HepG2 (cell line): Measurements from ENCODE around the gene SCAPER. TPM values are rescaled to one million over a fixed set of nuclear protein-coding genes. Genes with fewer than 3 reads are reported as not detected.

Experiments used
- ATAC-seq: fragments of 200-7000 bp; cut with Tn5 transposase; 3 replicates; pipeline ENCODE4 v1.9.1; 2020; ENCODE audit warnings: mild to moderate bottlenecking, moderate library complexity
- BruUV-seq: library from RNA; stranded (reverse); fragments of 400-500 nt; replicated peaks from 2 replicates; lab custom pipeline; 2021; lab: Mats Ljungman, UMichigan
- CTCF ChIA-PET: fragments of 300-600 bp; formaldehyde crosslinking; extraction: SDS; loops from one replicate; lab custom pipeline; 2021; ENCODE audit warnings: low total read pairs, inconsistent platforms, low intra/inter-chr PET ratio; lab: Yijun Ruan, JAX
- POLR2A ChIA-PET: fragments of 350-600 bp; sonication (Branson Sonifier 250); formaldehyde crosslinking; loops from one replicate; lab custom pipeline; 2020; ENCODE audit warnings: antibody characterized with exemption, inconsistent platforms; lab: Yijun Ruan, JAX
- DNase-seq: peaks from one replicate; pipeline ENCODE4 v3.0.0-alpha.2; 2015; ENCODE audit warnings: low spot score
- FAIRE-seq: peaks from 3 replicates; lab custom pipeline; 2011; peaks lifted over from hg19 to GRCh38; lab: Jason Lieb, UNC
- H2AFZ ChIP-seq: one replicate; pipeline ENCODE4 v1.6.1; 2011; ENCODE audit warnings: low read length, inconsistent platforms
- H3K27ac ChIP-seq: fragments of 300-600 bp; 3 replicates; pipeline ENCODE4 v1.8.0; 2011; ENCODE audit warnings: mixed run types, mild to moderate bottlenecking, mixed read lengths, low read length, inconsistent platforms; ENCODE audit not compliant: insufficient read depth; ENCODE audit errors: extremely low read length
- H3K27me3 ChIP-seq, 2 experiments: fragments of 200-600 bp in 1 of 2; 2 replicates in 1 of 2; 3 replicates in 1 of 2; pipeline versions ENCODE4 v1.6.0 to v1.8.0; 2011; ENCODE audit warnings: low read length in 2 of 2, mild to moderate bottlenecking in 2 of 2, moderate library complexity in 2 of 2, inconsistent platforms in 1 of 2; ENCODE audit not compliant: insufficient read depth in 2 of 2, control insufficient read depth in 1 of 2
- H3K36me3 ChIP-seq, 2 experiments: fragments of 200-600 bp in 1 of 2; replicated peaks in 1 of 2; 2 replicates in 1 of 2; 3 replicates in 1 of 2; pipeline versions ENCODE4 v1.5.1 to v1.8.0; 2011; ENCODE audit warnings: low read length in 2 of 2, inconsistent platforms in 1 of 2; ENCODE audit not compliant: insufficient read depth in 2 of 2, control insufficient read depth in 1 of 2
- H3K4me1 ChIP-seq: 2 replicates; pipeline ENCODE4 v1.5.1; 2012; ENCODE audit warnings: low read length, inconsistent platforms; ENCODE audit not compliant: insufficient read depth
- H3K4me2 ChIP-seq: 2 replicates; pipeline ENCODE4 v1.6.0; 2011; ENCODE audit warnings: low read depth, low read length, inconsistent platforms
- H3K4me3 ChIP-seq, 3 experiments: fragments of 200-600 bp in 1 of 3; sonication (generic), shearing (Covaris generic) in 1 of 3; replicated peaks in 1 of 3; 2 replicates each; pipeline ENCODE4 v1.5.1; 2011 to 2016; ENCODE audit warnings: low read length in 3 of 3, inconsistent platforms in 2 of 3, low read depth in 2 of 3, mild to moderate bottlenecking in 2 of 3, control low read depth in 1 of 3, mixed read lengths in 1 of 3; ENCODE audit not compliant: insufficient read depth in 1 of 3
- H3K79me2 ChIP-seq: one replicate; pipeline ENCODE4 v1.6.1; 2011; ENCODE audit warnings: low read length, inconsistent platforms; ENCODE audit not compliant: insufficient read depth
- H3K9ac ChIP-seq: 2 replicates; pipeline ENCODE4 v1.6.0; 2011; ENCODE audit warnings: mild to moderate bottlenecking, low read depth, low read length, inconsistent platforms; ENCODE audit not compliant: insufficient read depth
- H3K9me3 ChIP-seq: 2 replicates; pipeline ENCODE4 v1.5.1; 2012; ENCODE audit warnings: mild to moderate bottlenecking, low read length
- H4K20me1 ChIP-seq: 2 replicates; pipeline ENCODE4 v1.6.0; 2011; ENCODE audit warnings: inconsistent platforms, mild to moderate bottlenecking, low read length, moderate library complexity; ENCODE audit not compliant: insufficient read depth
- KAT2B ChIP-seq: fragments of 150-350 bp; IDR thresholded peaks from 2 replicates; pipeline ENCODE4 v1.6.1; 2014; ENCODE audit warnings: low read depth, low read length, borderline replicate concordance
- KDM2A ChIP-seq: sonication (generic); formaldehyde crosslinking; IDR thresholded peaks from 2 replicates; pipeline ENCODE4 v1.4.0; 2020; ENCODE audit warnings: low read depth, missing genetic modification reagents, borderline replicate concordance
- KLF11 ChIP-seq: IDR thresholded peaks from 2 replicates; pipeline ENCODE4 v1.6.1; 2016; ENCODE audit warnings: missing compliant biosample characterization
- NFE2L1 ChIP-seq: sonication (generic); formaldehyde crosslinking; IDR thresholded peaks from 2 replicates; pipeline ENCODE4 v1.4.0; 2020; ENCODE audit warnings: missing genetic modification reagents, mild to moderate bottlenecking, borderline replicate concordance
- SP4 ChIP-seq: sonication (generic); formaldehyde crosslinking; IDR thresholded peaks from 2 replicates; pipeline ENCODE4 v1.8.1; 2023; ENCODE audit warnings: mild to moderate bottlenecking, missing genetic modification reagents
- SRF ChIP-seq: IDR thresholded peaks from 2 replicates; pipeline ENCODE4 v1.6.1; 2011; ENCODE audit warnings: mild to moderate bottlenecking, low read depth, low read length, moderate library complexity
- TEAD2 ChIP-seq: sonication (generic); formaldehyde crosslinking; IDR thresholded peaks from 2 replicates; pipeline ENCODE4 v1.9.0; 2021; ENCODE audit warnings: missing genetic modification reagents
- ZNF101 ChIP-seq: sonication (generic); formaldehyde crosslinking; IDR thresholded peaks from 2 replicates; pipeline ENCODE4 v1.4.0; 2020; ENCODE audit warnings: mild to moderate bottlenecking, low read depth, missing genetic modification reagents, borderline replicate concordance
- WGBS: methylation state at CpG from one replicate; pipeline ENCODE4 v1.1.6; 2017; ENCODE audit warnings: low lambda C conversion rate; 5-methylcytosine and 5-hydroxymethylcytosine counted together
- in situ Hi-C: cut with HindIII; loops from 2 replicates; pipeline ENCODE4 v1.10.0; 2017; ENCODE audit warnings: low pct_unique_long_range_greater_than_20kb; ENCODE audit not compliant: extremely low pct_ligation_motif_present
- intact Hi-C: fragments of 100-400 bp; cut with micrococcal nuclease; formaldehyde crosslinking; loops from one replicate; pipeline ENCODE4 v1.10.0; 2022; ENCODE audit not compliant: unreplicated experiment
- polyA plus RNA-seq, 8 experiments: library from polyadenylated mRNA; depleted of rRNA in 3 of 8; stranded (reverse) in 7 of 8; unstranded in 1 of 8; fragments of >200 nt; fragmentation: Illumina TruSeq in 4 of 8; extraction: Trizol in 4 of 8; gene quantifications; 2 replicates each; pipeline versions ENCODE4 v1.2.1 to v1.2.3, GENCODE V29; 2011 to 2016; ENCODE audit warnings: low read depth in 4 of 8, missing spikeins in 1 of 8, mixed read lengths in 1 of 8; ENCODE audit not compliant: insufficient read depth in 1 of 8
- total RNA-seq, 5 experiments: library from RNA; depleted of rRNA; stranded (reverse); fragments of >200 nt; fragmentation: Illumina TruSeq; extraction: Trizol; gene quantifications; 2 replicates each; pipeline ENCODE4 v1.2.3, GENCODE V29; 2016; ENCODE audit warnings: low read depth in 1 of 5
- TF ChIP-seq, protein P1 (sequence below): sonication (generic); formaldehyde crosslinking; IDR thresholded peaks from 2 replicates; pipeline ENCODE4 v1.4.0; 2020; ENCODE audit warnings: missing genetic modification reagents, borderline replicate concordance
- TF ChIP-seq, protein P2 (sequence below): sonication (generic); formaldehyde crosslinking; IDR thresholded peaks from 2 replicates; pipeline ENCODE4 v1.8.0; 2022; ENCODE audit warnings: missing genetic modification reagents, mild to moderate bottlenecking, borderline replicate concordance
- TF ChIP-seq, protein P3 (sequence below): IDR thresholded peaks from 2 replicates; pipeline ENCODE4 v1.6.1; 2016; ENCODE audit warnings: missing compliant biosample characterization, missing genetic modification reagents, borderline replicate concordance
- TF ChIP-seq, protein P4 (sequence below): IDR thresholded peaks from 2 replicates; pipeline ENCODE4 v1.6.1; 2016; ENCODE audit warnings: mild to moderate bottlenecking

The SCAPER gene
- total and polyA plus RNA-seq, 2 of the 13 experiments (the other 11 are each of a cell fraction or from before 2014, with no cell fraction given) = 4.3 to 10.5 TPM

DNA sequence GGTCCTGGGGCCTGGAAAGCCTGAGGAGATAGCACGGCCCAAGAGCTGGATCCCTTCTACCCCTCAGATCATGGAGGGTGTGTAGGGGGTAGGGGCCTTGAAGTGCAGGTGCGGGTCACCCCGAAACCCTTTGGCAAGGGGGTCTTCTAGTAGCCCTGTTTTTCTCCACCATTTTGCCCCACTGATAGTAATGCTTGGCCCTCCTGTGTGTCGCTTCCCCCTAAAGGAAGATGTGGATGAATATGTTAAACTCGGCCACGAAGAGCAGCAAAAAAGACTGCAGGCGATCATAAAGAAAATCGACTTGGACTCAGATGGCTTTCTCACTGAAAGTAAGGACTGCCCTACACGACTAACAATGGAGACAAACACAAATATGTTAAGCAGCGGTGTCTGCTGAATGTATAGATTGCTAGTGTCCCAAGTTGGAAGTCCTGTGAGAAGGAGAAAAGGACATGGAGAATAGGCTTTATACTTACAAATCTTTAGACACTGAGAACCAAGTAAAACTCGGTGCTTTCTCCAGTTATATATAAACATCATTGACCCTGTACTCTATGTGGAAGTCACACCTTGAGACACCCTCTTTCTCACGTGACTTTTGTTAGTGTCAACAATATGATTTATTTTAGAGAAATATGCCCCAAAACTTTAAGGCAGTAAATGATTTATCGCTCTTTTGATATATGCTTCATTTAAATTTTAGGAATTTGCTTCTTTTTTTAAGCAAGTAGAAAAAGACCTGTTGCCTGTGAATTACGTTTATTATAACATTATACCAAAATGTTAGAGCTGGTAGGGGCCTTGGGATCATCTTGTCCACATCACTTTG lies 27.2 kb upstream of the SCAPER start (continued):
- TF ChIP-seq, protein P1, sequence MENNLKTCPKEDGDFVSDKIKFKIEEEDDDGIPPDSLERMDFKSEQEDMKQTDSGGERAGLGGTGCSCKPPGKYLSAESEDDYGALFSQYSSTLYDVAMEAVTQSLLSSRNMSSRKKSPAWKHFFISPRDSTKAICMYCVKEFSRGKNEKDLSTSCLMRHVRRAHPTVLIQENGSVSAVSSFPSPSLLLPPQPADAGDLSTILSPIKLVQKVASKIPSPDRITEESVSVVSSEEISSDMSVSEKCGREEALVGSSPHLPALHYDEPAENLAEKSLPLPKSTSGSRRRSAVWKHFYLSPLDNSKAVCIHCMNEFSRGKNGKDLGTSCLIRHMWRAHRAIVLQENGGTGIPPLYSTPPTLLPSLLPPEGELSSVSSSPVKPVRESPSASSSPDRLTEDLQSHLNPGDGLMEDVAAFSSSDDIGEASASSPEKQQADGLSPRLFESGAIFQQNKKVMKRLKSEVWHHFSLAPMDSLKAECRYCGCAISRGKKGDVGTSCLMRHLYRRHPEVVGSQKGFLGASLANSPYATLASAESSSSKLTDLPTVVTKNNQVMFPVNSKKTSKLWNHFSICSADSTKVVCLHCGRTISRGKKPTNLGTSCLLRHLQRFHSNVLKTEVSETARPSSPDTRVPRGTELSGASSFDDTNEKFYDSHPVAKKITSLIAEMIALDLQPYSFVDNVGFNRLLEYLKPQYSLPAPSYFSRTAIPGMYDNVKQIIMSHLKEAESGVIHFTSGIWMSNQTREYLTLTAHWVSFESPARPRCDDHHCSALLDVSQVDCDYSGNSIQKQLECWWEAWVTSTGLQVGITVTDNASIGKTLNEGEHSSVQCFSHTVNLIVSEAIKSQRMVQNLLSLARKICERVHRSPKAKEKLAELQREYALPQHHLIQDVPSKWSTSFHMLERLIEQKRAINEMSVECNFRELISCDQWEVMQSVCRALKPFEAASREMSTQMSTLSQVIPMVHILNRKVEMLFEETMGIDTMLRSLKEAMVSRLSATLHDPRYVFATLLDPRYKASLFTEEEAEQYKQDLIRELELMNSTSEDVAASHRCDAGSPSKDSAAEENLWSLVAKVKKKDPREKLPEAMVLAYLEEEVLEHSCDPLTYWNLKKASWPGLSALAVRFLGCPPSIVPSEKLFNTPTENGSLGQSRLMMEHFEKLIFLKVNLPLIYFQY = no peak
- TF ChIP-seq ZNF101 (CRISPR knock-in tag) = no peak
- no peak for TF ChIP-seq KAT2B

DNA sequence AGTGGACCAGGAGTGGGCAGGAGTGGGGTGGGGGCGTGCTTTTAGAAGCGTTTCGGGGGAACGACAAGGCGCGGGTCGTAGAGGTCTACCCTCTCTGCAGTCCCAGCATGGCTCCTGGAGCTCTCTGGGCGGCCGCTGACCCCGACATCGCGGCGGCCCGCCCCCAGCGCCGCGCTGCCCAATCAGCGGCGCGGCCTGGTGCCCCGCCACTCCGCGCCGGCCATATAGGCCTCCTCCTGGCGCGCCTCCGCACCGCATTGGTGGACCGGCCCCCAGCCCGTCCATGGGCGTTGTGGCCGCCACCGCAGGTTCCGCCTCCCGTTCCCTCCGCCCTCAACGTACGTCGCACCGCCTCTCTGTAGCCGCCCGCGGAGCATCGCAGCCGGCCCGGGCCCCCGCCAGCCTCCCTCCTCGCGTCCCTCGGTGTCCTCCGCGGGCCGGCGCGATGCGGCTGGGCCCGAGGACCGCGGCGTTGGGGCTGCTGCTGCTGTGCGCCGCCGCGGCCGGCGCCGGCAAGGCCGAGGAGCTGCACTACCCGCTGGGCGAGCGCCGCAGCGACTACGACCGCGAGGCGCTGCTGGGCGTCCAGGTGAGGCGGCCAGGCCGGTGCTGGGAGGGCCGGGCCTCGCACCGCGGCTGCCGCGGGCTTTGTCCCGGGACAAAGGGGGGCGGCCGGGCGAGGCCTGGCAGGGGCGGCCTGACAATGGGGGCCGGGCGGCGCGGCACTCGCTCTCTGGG lies 26.4 kb upstream of the SCAPER start, which contains the start of gene RCN2:
Gene RCN2 (plus strand): TSS at position 353 of the 738 bp plus-strand sequence. CDS start 93 bp downstream, at position 446.
- peak; percentile 99 for ATAC-seq
- no peak for FAIRE-seq
- H3K4me3 ChIP-seq = peak within 1 kb of the TSS; percentile 76 to 95 (median 87)
- intact Hi-C loops = no loop called here
- WGBS = 0% methylated on average over 7 of the region's 96 CpGs
- peak within 1 kb of the TSS; percentile 84 for H3K9ac ChIP-seq
- no TSS peak for BruUV-seq
- in situ Hi-C loops = no loop called here
- ChIA-PET POLR2A (interaction anchor here (0.5 to 2.1 kb wide), 11 partner anchors 10 to 620 kb away, joined by 3 to 28 read pairs (median 3); partner anchors contain the start of genes ETFA, SCAPER and TSPAN3), CTCF (no interaction called here)
- peak; percentile 86 for DNase-seq
- peaks cover 41% of the 10 kb centered on the region for H3K4me1 ChIP-seq
- peak within 1 kb of the TSS; percentile 75 for H3K27ac ChIP-seq
- no peaks in the 10 kb centered on the region for H3K9me3 ChIP-seq
- peak within 1 kb of the TSS; percentile 95 for H3K4me2 ChIP-seq
- peaks cover 2 to 9% of the 10 kb centered on the region in 2 experiments; a peak in 2 of 5 replicates for H3K36me3 ChIP-seq
- H3K27me3 ChIP-seq = no peaks in the 10 kb centered on the region; a peak in 1 of 5 replicates
- H4K20me1 ChIP-seq = no peaks in the 10 kb centered on the region
- H3K79me2 ChIP-seq = peaks cover 19% of the 10 kb centered on the region
- H2AFZ ChIP-seq = peak within 1 kb of the TSS; percentile 79
- TF ChIP-seq KDM2A (peak; percentile 80), SP4 (CRISPR knock-in tag) (peak; percentile 89), TEAD2 (no peak), NFE2L1 (no peak), KLF11 (CRISPR knock-in tag) (0 out of 2 replicates have a peak, but pooled peaks have one; percentile 26), SRF (no peak)
- TF ChIP-seq, protein P2, sequence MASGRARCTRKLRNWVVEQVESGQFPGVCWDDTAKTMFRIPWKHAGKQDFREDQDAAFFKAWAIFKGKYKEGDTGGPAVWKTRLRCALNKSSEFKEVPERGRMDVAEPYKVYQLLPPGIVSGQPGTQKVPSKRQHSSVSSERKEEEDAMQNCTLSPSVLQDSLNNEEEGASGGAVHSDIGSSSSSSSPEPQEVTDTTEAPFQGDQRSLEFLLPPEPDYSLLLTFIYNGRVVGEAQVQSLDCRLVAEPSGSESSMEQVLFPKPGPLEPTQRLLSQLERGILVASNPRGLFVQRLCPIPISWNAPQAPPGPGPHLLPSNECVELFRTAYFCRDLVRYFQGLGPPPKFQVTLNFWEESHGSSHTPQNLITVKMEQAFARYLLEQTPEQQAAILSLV (CRISPR knock-in tag) = no peak
- TF ChIP-seq, protein P3, sequence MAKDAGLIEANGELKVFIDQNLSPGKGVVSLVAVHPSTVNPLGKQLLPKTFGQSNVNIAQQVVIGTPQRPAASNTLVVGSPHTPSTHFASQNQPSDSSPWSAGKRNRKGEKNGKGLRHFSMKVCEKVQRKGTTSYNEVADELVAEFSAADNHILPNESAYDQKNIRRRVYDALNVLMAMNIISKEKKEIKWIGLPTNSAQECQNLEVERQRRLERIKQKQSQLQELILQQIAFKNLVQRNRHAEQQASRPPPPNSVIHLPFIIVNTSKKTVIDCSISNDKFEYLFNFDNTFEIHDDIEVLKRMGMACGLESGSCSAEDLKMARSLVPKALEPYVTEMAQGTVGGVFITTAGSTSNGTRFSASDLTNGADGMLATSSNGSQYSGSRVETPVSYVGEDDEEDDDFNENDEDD = peak; percentile 87; the same call in 1 of the 2 replicates
- TF ChIP-seq, protein P4, sequence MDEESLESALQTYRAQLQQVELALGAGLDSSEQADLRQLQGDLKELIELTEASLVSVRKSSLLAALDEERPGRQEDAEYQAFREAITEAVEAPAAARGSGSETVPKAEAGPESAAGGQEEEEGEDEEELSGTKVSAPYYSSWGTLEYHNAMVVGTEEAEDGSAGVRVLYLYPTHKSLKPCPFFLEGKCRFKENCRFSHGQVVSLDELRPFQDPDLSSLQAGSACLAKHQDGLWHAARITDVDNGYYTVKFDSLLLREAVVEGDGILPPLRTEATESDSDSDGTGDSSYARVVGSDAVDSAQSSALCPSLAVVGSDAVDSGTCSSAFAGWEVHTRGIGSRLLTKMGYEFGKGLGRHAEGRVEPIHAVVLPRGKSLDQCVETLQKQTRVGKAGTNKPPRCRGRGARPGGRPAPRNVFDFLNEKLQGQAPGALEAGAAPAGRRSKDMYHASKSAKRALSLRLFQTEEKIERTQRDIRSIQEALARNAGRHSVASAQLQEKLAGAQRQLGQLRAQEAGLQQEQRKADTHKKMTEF = peak; percentile 29; the same call in 1 of the 2 replicates
